K562 (cell line): Measurements from ENCODE around the gene ANAPC10. TPM values are rescaled to one million over a fixed set of nuclear protein-coding genes. Genes with fewer than 3 reads are reported as not detected.

Experiments used
- ATAC-seq: fragments of 200-7000 bp; cut with Tn5 transposase; 3 replicates; pipeline ENCODE4 v1.9.1; 2020; ENCODE audit warnings: moderate library complexity
- BruUV-seq: library from RNA; stranded (reverse); fragments of 400-500 nt; replicated peaks from 2 replicates; lab custom pipeline; 2021; lab: Mats Ljungman, UMichigan
- CTCF ChIA-PET: fragments of 300-600 bp; formaldehyde crosslinking; extraction: SDS; loops from one replicate; lab custom pipeline; 2021; ENCODE audit warnings: low intra/inter-chr PET ratio; lab: Yijun Ruan, JAX
- POLR2A ChIA-PET: fragments of 300-600, 350-650 bp; sonication (Branson Sonifier 250); formaldehyde crosslinking; extraction: SDS; loops from one replicate; lab custom pipeline; 2021; ENCODE audit warnings: antibody characterized with exemption, inconsistent platforms; lab: Yijun Ruan, JAX
- DNase-seq, 4 experiments: peaks; one replicate each; pipeline versions ENCODE4 v3.0.0 to v3.0.0-alpha.2; 2011 to 2018; ENCODE audit warnings: low spot score in 3 of 4, mixed read lengths in 3 of 4; ENCODE audit errors: extremely low read depth in 1 of 4
- FAIRE-seq: peaks from 2 replicates; lab custom pipeline; 2011; peaks lifted over from hg19 to GRCh38; lab: Jason Lieb, UNC
- H2AFZ ChIP-seq: 2 replicates; pipeline ENCODE4 v1.6.0; 2011; ENCODE audit warnings: low read depth, low read length, control low read depth, inconsistent platforms
- H3K27ac ChIP-seq: fragments of 200-600 bp; 3 replicates; pipeline ENCODE4 v1.8.0; 2011; ENCODE audit warnings: low read depth, mild to moderate bottlenecking, control low read depth, inconsistent platforms, low read length, moderate library complexity, mixed read lengths; ENCODE audit errors: extremely low read depth
- H3K27me3 ChIP-seq, 2 experiments: fragments of 300-600 bp in 1 of 2; 2 replicates in 1 of 2; 3 replicates in 1 of 2; pipeline versions ENCODE4 v1.6.0 to v1.8.0; 2011; ENCODE audit warnings: inconsistent platforms in 2 of 2, low read length in 2 of 2, mild to moderate bottlenecking in 1 of 2, mixed read lengths in 1 of 2, moderate library complexity in 1 of 2; ENCODE audit not compliant: control insufficient read depth in 2 of 2, insufficient read depth in 2 of 2
- H3K36me3 ChIP-seq: fragments of 300-600 bp; 3 replicates; pipeline ENCODE4 v1.8.0; 2011; ENCODE audit warnings: mild to moderate bottlenecking, low read length, inconsistent platforms; ENCODE audit not compliant: control insufficient read depth, insufficient read depth
- H3K4me1 ChIP-seq, 2 experiments: fragments of 200-600 bp in 1 of 2; replicated peaks in 1 of 2; 2 replicates in 1 of 2; 3 replicates in 1 of 2; pipeline versions ENCODE4 v1.5.1 to v1.8.0; 2011; ENCODE audit warnings: inconsistent platforms in 2 of 2, low read length in 2 of 2, mild to moderate bottlenecking in 1 of 2, mixed read lengths in 1 of 2, moderate library complexity in 1 of 2; ENCODE audit not compliant: control insufficient read depth in 2 of 2, insufficient read depth in 2 of 2
- H3K4me2 ChIP-seq: 2 replicates; pipeline ENCODE4 v1.6.1; 2011; ENCODE audit warnings: low read length, control low read depth, inconsistent platforms, mixed read lengths; ENCODE audit not compliant: insufficient read depth
- H3K4me3 ChIP-seq: fragments of 200-600 bp; sonication (generic), shearing (Covaris generic); 2 replicates; pipeline ENCODE4 v1.5.1; 2016; ENCODE audit warnings: control low read depth, inconsistent platforms
- H3K79me2 ChIP-seq: fragments of 200-600 bp; 3 replicates; pipeline ENCODE4 v1.8.0; 2011; ENCODE audit warnings: low read length, inconsistent platforms; ENCODE audit not compliant: control insufficient read depth, insufficient read depth
- H3K9ac ChIP-seq, 2 experiments: 2 replicates each; pipeline versions ENCODE4 v1.6.0 to v1.6.1; 2011; ENCODE audit warnings: low read depth in 2 of 2, low read length in 2 of 2, control low read depth in 1 of 2, inconsistent platforms in 1 of 2, mild to moderate bottlenecking in 1 of 2, mixed read lengths in 1 of 2; ENCODE audit not compliant: insufficient read depth in 1 of 2
- H3K9me1 ChIP-seq: one replicate; pipeline ENCODE4 v1.6.0; 2011; ENCODE audit warnings: inconsistent platforms, mild to moderate bottlenecking, low read length, moderate library complexity; ENCODE audit not compliant: control insufficient read depth, insufficient read depth
- H3K9me3 ChIP-seq: replicated peaks from 2 replicates; pipeline ENCODE4 v1.5.1; 2011; ENCODE audit warnings: low read depth, low read length, inconsistent platforms; ENCODE audit not compliant: control insufficient read depth, insufficient read depth
- H4K20me1 ChIP-seq: replicated peaks from 2 replicates; pipeline ENCODE4 v1.6.1; 2011; ENCODE audit warnings: low read length, inconsistent platforms, mixed read lengths; ENCODE audit not compliant: control insufficient read depth, insufficient read depth
- MEF2A ChIP-seq: IDR thresholded peaks from 2 replicates; pipeline ENCODE4 v1.6.1; 2011; ENCODE audit warnings: low read depth, mild to moderate bottlenecking, low read length, moderate library complexity; ENCODE audit not compliant: control insufficient read depth
- ZNF274 ChIP-seq: IDR thresholded peaks from 2 replicates; pipeline ENCODE4 v1.6.1; 2011; ENCODE audit warnings: low read depth, mild to moderate bottlenecking, low read length, moderate library complexity, borderline replicate concordance
- WGBS: fragments of 100-300 bp; shearing (Covaris generic); methylation state at CpG from one replicate; pipeline ENCODE4 v1.1.6; 2016; ENCODE audit warnings: low coverage, mixed read lengths; ENCODE audit not compliant: insufficient coverage; ENCODE audit errors: missing lambda C conversion rate; 5-methylcytosine and 5-hydroxymethylcytosine counted together
- in situ Hi-C: fragments of 300-500 bp; cut with MboI; formaldehyde crosslinking; loops from 4 replicates; pipeline ENCODE4 v1.15.0; 2018; ENCODE audit warnings: inconsistent platforms, mixed read lengths
- intact Hi-C: fragments of 100-400 bp; cut with micrococcal nuclease; formaldehyde crosslinking; loops from 2 replicates; pipeline ENCODE4 v1.14.2; 2022
- polyA plus RNA-seq, 8 experiments: library from polyadenylated mRNA; depleted of rRNA in 4 of 8; stranded (reverse) in 5 of 8; unstranded in 3 of 8; fragments of >200 nt; fragmentation: Nextera tagmentation in 2 of 8; fragmentation: Illumina TruSeq in 1 of 8; extraction: Ambion mirVana in 2 of 8; extraction: Trizol in 1 of 8; gene quantifications; 2 replicates each; pipeline versions ENCODE4 v1.2.1 to v1.2.3, GENCODE V29; 2011 to 2014; ENCODE audit warnings: inconsistent platforms in 1 of 8, missing spikeins in 1 of 8
- total RNA-seq, 7 experiments: library from RNA; depleted of rRNA in 6 of 7; stranded (reverse); fragments of >200 nt in 6 of 7; fragmentation: Illumina TruSeq in 2 of 7; extraction: Trizol in 2 of 7; gene quantifications; 2 replicates each; pipeline versions ENCODE4 v1.2.1 to v1.2.3, GENCODE V29; 2011 to 2021; ENCODE audit warnings: low replicate concordance in 1 of 7
- TF ChIP-seq, protein P1 (sequence below): fragments of 450-650 bp; IDR thresholded peaks from 2 replicates; pipeline ENCODE4 v1.6.1; 2016; ENCODE audit warnings: mild to moderate bottlenecking, moderate library complexity

ANAPC10 gene
- total and polyA plus RNA-seq, 9 of the 15 experiments (the other 6 are each of a cell fraction or from before 2014, with no cell fraction given), result 31.0 to 96.2 (median 60.3) TPM

DNA sequence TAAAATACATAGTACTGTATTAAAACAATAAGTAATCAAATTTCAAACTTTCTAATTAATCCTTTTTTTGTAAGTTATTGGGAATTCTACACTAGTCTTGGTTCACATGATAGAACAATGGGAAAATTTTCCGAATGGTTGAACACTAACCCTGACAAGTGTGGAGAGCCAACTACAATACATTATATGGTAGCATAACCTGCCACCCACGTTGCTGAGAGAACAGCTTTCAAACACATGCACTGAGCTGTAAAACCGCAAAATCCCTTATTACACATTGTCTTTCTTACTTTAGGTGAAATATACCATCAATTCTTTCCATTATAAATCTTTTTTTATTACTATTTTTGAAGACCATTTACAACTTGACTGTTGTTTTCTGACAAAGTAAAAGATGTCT, 54.7 kb downstream of the ANAPC10 start:
- CTCF ChIA-PET, result no interaction called here

More for the DNA sequence above, 54.7 kb downstream of the ANAPC10 start:
- no peak overlapping the region for H3K4me3 ChIP-seq
- TF ChIP-seq ZNF274 (no peak), MEF2A (no peak)
- TF ChIP-seq, protein P1, sequence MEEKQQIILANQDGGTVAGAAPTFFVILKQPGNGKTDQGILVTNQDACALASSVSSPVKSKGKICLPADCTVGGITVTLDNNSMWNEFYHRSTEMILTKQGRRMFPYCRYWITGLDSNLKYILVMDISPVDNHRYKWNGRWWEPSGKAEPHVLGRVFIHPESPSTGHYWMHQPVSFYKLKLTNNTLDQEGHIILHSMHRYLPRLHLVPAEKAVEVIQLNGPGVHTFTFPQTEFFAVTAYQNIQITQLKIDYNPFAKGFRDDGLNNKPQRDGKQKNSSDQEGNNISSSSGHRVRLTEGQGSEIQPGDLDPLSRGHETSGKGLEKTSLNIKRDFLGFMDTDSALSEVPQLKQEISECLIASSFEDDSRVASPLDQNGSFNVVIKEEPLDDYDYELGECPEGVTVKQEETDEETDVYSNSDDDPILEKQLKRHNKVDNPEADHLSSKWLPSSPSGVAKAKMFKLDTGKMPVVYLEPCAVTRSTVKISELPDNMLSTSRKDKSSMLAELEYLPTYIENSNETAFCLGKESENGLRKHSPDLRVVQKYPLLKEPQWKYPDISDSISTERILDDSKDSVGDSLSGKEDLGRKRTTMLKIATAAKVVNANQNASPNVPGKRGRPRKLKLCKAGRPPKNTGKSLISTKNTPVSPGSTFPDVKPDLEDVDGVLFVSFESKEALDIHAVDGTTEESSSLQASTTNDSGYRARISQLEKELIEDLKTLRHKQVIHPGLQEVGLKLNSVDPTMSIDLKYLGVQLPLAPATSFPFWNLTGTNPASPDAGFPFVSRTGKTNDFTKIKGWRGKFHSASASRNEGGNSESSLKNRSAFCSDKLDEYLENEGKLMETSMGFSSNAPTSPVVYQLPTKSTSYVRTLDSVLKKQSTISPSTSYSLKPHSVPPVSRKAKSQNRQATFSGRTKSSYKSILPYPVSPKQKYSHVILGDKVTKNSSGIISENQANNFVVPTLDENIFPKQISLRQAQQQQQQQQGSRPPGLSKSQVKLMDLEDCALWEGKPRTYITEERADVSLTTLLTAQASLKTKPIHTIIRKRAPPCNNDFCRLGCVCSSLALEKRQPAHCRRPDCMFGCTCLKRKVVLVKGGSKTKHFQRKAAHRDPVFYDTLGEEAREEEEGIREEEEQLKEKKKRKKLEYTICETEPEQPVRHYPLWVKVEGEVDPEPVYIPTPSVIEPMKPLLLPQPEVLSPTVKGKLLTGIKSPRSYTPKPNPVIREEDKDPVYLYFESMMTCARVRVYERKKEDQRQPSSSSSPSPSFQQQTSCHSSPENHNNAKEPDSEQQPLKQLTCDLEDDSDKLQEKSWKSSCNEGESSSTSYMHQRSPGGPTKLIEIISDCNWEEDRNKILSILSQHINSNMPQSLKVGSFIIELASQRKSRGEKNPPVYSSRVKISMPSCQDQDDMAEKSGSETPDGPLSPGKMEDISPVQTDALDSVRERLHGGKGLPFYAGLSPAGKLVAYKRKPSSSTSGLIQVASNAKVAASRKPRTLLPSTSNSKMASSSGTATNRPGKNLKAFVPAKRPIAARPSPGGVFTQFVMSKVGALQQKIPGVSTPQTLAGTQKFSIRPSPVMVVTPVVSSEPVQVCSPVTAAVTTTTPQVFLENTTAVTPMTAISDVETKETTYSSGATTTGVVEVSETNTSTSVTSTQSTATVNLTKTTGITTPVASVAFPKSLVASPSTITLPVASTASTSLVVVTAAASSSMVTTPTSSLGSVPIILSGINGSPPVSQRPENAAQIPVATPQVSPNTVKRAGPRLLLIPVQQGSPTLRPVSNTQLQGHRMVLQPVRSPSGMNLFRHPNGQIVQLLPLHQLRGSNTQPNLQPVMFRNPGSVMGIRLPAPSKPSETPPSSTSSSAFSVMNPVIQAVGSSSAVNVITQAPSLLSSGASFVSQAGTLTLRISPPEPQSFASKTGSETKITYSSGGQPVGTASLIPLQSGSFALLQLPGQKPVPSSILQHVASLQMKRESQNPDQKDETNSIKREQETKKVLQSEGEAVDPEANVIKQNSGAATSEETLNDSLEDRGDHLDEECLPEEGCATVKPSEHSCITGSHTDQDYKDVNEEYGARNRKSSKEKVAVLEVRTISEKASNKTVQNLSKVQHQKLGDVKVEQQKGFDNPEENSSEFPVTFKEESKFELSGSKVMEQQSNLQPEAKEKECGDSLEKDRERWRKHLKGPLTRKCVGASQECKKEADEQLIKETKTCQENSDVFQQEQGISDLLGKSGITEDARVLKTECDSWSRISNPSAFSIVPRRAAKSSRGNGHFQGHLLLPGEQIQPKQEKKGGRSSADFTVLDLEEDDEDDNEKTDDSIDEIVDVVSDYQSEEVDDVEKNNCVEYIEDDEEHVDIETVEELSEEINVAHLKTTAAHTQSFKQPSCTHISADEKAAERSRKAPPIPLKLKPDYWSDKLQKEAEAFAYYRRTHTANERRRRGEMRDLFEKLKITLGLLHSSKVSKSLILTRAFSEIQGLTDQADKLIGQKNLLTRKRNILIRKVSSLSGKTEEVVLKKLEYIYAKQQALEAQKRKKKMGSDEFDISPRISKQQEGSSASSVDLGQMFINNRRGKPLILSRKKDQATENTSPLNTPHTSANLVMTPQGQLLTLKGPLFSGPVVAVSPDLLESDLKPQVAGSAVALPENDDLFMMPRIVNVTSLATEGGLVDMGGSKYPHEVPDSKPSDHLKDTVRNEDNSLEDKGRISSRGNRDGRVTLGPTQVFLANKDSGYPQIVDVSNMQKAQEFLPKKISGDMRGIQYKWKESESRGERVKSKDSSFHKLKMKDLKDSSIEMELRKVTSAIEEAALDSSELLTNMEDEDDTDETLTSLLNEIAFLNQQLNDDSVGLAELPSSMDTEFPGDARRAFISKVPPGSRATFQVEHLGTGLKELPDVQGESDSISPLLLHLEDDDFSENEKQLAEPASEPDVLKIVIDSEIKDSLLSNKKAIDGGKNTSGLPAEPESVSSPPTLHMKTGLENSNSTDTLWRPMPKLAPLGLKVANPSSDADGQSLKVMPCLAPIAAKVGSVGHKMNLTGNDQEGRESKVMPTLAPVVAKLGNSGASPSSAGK, result no peak
- H3K27me3 ChIP-seq, result no peaks in the 10 kb centered on the region
- H3K9ac ChIP-seq, result no peak overlapping the region
- in situ Hi-C loops (no loop called here), intact Hi-C loops (no loop called here)
- no peak overlapping the region for H3K4me2 ChIP-seq
- no peaks in the 10 kb centered on the region for H3K9me3 ChIP-seq
- FAIRE-seq (no peak), DNase-seq (no peak), ATAC-seq (no peak)
- POLR2A ChIA-PET, result no interaction called here
- H4K20me1 ChIP-seq, result no peaks in the 10 kb centered on the region
- WGBS, result 62% methylated on average over 3 of the region's 3 CpGs
- peaks cover 0 to 3% of the 10 kb centered on the region in 2 experiments; a peak in 3 of 5 replicates for H3K4me1 ChIP-seq
- H3K79me2 ChIP-seq, result peaks cover 6% of the 10 kb centered on the region; the same call in 2 of the 3 replicates
- no peaks in the 10 kb centered on the region for H3K9me1 ChIP-seq
- no TSS peak for BruUV-seq
- H3K27ac ChIP-seq, result no peak overlapping the region
- peaks cover 6% of the 10 kb centered on the region; the same call in 1 of the 3 replicates for H3K36me3 ChIP-seq
- no peak overlapping the region for H2AFZ ChIP-seq
